ENCODE measurements around the gene ARFGAP2. TPM values are rescaled to one million over a fixed set of nuclear protein-coding genes. Genes with fewer than 3 reads are reported as not detected.

The ARFGAP2 gene
- total and polyA plus RNA-seq, 9 of the 15 experiments (the other 6 are each of a cell fraction or from before 2014, with no cell fraction given): 29.1 to 140 (median 90.1) TPM

- TF ChIP-seq THRA (IDR thresholded peaks at IDR 0.05) (no peak), IFI16 (CRISPR knock-in tag; IDR thresholded peaks at IDR 0.05) (no peak), MBD2 (IDR thresholded peaks at IDR 0.05; ENCODE audit: borderline replicate concordance, low read depth) (no peak), KLF6 (CRISPR knock-in tag; IDR thresholded peaks at IDR 0.05; ENCODE audit: borderline replicate concordance) (no peak), HDGF (IDR thresholded peaks at IDR 0.05) (0 out of 2 replicates have a peak, but pooled peaks have one; percentile 25), ZNF561 (CRISPR knock-in tag; conservative IDR thresholded peaks at IDR 0.05) (no peak), RHOXF2B (CRISPR knock-in tag; conservative IDR thresholded peaks at IDR 0.05) (no peak), RFX5 (IDR thresholded peaks at IDR 0.05; ENCODE audit: low read depth, low read length) (no peak), ZNF436 (CRISPR knock-in tag; IDR thresholded peaks at IDR 0.05) (no peak), L3MBTL2 (IDR thresholded peaks at IDR 0.05) (peak; percentile 61; the same call in 1 of the 2 replicates), SRSF7 (optimal IDR thresholded peaks at IDR 0.05; ENCODE audit: low read depth, low read length) (no peak), MXI1 (IDR thresholded peaks at IDR 0.05; ENCODE audit: low read depth, low read length) (no peak), SIX5 (IDR thresholded peaks at IDR 0.05; ENCODE audit: borderline replicate concordance in 1 of 2, insufficient read depth in 1 of 2, low read depth in 1 of 2, low read length in 2 of 2) (no peak), CCAR2 (IDR thresholded peaks at IDR 0.05; ENCODE audit: low read depth, low read length) (no peak), RCOR1 (IDR thresholded peaks at IDR 0.05; ENCODE audit: borderline replicate concordance in 1 of 2, low read depth in 2 of 2, low read length in 2 of 2) (no peak), SMAD1 (IDR thresholded peaks at IDR 0.05; ENCODE audit: low read depth, low read length, partially characterized antibody) (no peak), ZFP91 (CRISPR knock-in tag; IDR thresholded peaks at IDR 0.05) (0 out of 2 replicates have a peak, but pooled peaks have one; percentile 68), POLR2B (IDR thresholded peaks at IDR 0.05; ENCODE audit: low read depth, partially characterized antibody) (no peak), NCOA4 (IDR thresholded peaks at IDR 0.05; ENCODE audit: partially characterized antibody) (no peak), CEBPG (CRISPR knock-in tag; IDR thresholded peaks at IDR 0.05) (peak; percentile 48; the same call in 1 of the 2 replicates), CEBPG (tag; conservative IDR thresholded peaks at IDR 0.05 in 1 of 2, IDR thresholded peaks at IDR 0.05 in 1 of 2) (no peak), TEAD4 (IDR thresholded peaks at IDR 0.05; ENCODE audit: low read length) (0 out of 2 replicates have a peak, but pooled peaks have one; percentile 19), TEAD4 (CRISPR knock-in tag; IDR thresholded peaks at IDR 0.05; ENCODE audit: borderline replicate concordance) (no peak), DNMT1 (IDR thresholded peaks at IDR 0.05) (no peak), MTA3 (IDR thresholded peaks at IDR 0.05; ENCODE audit: borderline replicate concordance) (no peak), CBX5 (IDR thresholded peaks at IDR 0.05; ENCODE audit: borderline replicate concordance, low read depth) (0 out of 2 replicates have a peak, but pooled peaks have one; percentile 2)
- TF ChIP-seq, protein P1, sequence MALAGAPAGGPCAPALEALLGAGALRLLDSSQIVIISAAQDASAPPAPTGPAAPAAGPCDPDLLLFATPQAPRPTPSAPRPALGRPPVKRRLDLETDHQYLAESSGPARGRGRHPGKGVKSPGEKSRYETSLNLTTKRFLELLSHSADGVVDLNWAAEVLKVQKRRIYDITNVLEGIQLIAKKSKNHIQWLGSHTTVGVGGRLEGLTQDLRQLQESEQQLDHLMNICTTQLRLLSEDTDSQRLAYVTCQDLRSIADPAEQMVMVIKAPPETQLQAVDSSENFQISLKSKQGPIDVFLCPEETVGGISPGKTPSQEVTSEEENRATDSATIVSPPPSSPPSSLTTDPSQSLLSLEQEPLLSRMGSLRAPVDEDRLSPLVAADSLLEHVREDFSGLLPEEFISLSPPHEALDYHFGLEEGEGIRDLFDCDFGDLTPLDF (CRISPR knock-in tag; IDR thresholded peaks at IDR 0.05): no peak
Observed at GRCh38 chr11:47175746-47176327, 842 bp downstream of the ARFGAP2 start (continued).
